Left renal cortex interstitium (tissue), 4 donors: ENCODE measurements around the gene PRDM4. TPM values are rescaled to one million over a fixed set of nuclear protein-coding genes. Genes with fewer than 3 reads are reported as not detected.
"Not testable (repeated sequence)": the region's sequence is repeated elsewhere in the genome, so short reads cannot be mapped to it uniquely, and the experiment has no call there.

ENCODE experiments used
- DNase-seq, 4 donors: peaks; one replicate each; pipeline ENCODE4 v3.0.0-alpha.2; 2013; ENCODE audit warnings: low read depth in 4 of 4, low spot score in 2 of 4, missing footprints in 1 of 4
- polyA plus RNA-seq, 4 donors: library from polyadenylated mRNA; unstranded; fragments of 120-200 nt; gene quantifications; one replicate each; pipeline ENCODE4 v1.2.1, GENCODE V29; 2013; ENCODE audit not compliant: insufficient read length in 4 of 4

The PRDM4 gene
- polyA plus RNA-seq, 4 donors, result 35.5 to 47.0 (median 38.6) TPM

GRCh38 chr12:107775093-107775721 is 14.3 kb upstream of the PRDM4 start:
- no peak for DNase-seq

GRCh38 chr12:107774349-107775029 is 13.6 kb upstream of the PRDM4 start, which contains the start of gene ASCL4:
ASCL4 (plus strand) TSS chr12:107774704; CDS start chr12:107775219, 515 bp downstream.
- no peak for DNase-seq

GRCh38 chr12:107767466-107767865 is 6.5 kb upstream of the PRDM4 start:
- DNase-seq, result no peak

GRCh38 chr12:107765316-107765715 is 4.4 kb upstream of the PRDM4 start:
- no peak for DNase-seq

GRCh38 chr12:107764626-107765025 is 3.7 kb upstream of the PRDM4 start:
- no peak for DNase-seq

- DNase-seq, result no peak
Observed at GRCh38 chr12:107762874-107763273, 1.9 kb upstream of the PRDM4 start.

GRCh38 chr12:107761502-107761904 is 566 bp upstream of the PRDM4 start:
- DNase-seq, result no peak

GRCh38 chr12:107760207-107760808 is 629 bp downstream of the PRDM4 start:
- no peak for DNase-seq

- DNase-seq, result peak in 1 of 4 donors; percentile 34
Observed at GRCh38 chr12:107759410-107759809, 1.5 kb downstream of the PRDM4 start.

- no peak for DNase-seq
Observed at GRCh38 chr12:107749083-107749482, 11.9 kb downstream of the PRDM4 start.

GRCh38 chr12:107748472-107748871 is 12.5 kb downstream of the PRDM4 start:
- DNase-seq, result no peak

- DNase-seq, result no peak
Observed at GRCh38 chr12:107736914-107737313, 24.0 kb downstream of the PRDM4 start.

GRCh38 chr12:107735763-107736162 is 25.2 kb downstream of the PRDM4 start:
- no peak for DNase-seq

- no peak for DNase-seq
Observed at GRCh38 chr12:107734139-107734538, 26.8 kb downstream of the PRDM4 start.

- DNase-seq, result no peak
Observed at GRCh38 chr12:107732365-107732764, 28.6 kb downstream of the PRDM4 start.

- DNase-seq, result no peak
Observed at GRCh38 chr12:107731366-107731765, 29.6 kb downstream of the PRDM4 start.

GRCh38 chr12:107730618-107731341 is 30.2 kb downstream of the PRDM4 start:
- no peak for DNase-seq

- not testable (repeated sequence) for DNase-seq
Observed at GRCh38 chr12:107727742-107728141, 33.2 kb downstream of the PRDM4 start.

GRCh38 chr12:107727327-107727726 is 33.6 kb downstream of the PRDM4 start:
- not testable (repeated sequence) for DNase-seq

GRCh38 chr12:107718606-107719005 is 42.3 kb downstream of the PRDM4 start:
- DNase-seq, result no peak

GRCh38 chr12:107715780-107716179 is 45.2 kb downstream of the PRDM4 start:
- no peak for DNase-seq
